ENCODE results near the gene AGA.

The AGA gene

GRCh38 chr4:177404986-177405385 is 37.3 kb downstream of the AGA start:
- H3K36me3 ChIP-seq (replicated peaks; ENCODE audit: insufficient read depth, low read length): no peaks in the 10 kb centered on the region
- H4K20me1 ChIP-seq (ENCODE audit: insufficient read depth, low read length): no peaks in the 10 kb centered on the region
- H3K27me3 ChIP-seq (replicated peaks; ENCODE audit: insufficient read depth, low read length): no peaks in the 10 kb centered on the region
- no peak overlapping the region for H3K9ac ChIP-seq (ENCODE audit: low read length)
- no peak for DNase-seq
- H3F3A ChIP-seq (ENCODE audit: insufficient read depth, low read length): no peaks in the 10 kb centered on the region
- no peaks in the 10 kb centered on the region for H3K9me3 ChIP-seq (replicated peaks; ENCODE audit: insufficient read depth, low read length)
- H3K27ac ChIP-seq (ENCODE audit: low read length): no peak overlapping the region
- TF ChIP-seq, protein P1, sequence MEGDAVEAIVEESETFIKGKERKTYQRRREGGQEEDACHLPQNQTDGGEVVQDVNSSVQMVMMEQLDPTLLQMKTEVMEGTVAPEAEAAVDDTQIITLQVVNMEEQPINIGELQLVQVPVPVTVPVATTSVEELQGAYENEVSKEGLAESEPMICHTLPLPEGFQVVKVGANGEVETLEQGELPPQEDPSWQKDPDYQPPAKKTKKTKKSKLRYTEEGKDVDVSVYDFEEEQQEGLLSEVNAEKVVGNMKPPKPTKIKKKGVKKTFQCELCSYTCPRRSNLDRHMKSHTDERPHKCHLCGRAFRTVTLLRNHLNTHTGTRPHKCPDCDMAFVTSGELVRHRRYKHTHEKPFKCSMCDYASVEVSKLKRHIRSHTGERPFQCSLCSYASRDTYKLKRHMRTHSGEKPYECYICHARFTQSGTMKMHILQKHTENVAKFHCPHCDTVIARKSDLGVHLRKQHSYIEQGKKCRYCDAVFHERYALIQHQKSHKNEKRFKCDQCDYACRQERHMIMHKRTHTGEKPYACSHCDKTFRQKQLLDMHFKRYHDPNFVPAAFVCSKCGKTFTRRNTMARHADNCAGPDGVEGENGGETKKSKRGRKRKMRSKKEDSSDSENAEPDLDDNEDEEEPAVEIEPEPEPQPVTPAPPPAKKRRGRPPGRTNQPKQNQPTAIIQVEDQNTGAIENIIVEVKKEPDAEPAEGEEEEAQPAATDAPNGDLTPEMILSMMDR (IDR thresholded peaks at IDR 0.05; ENCODE audit: low read length): no peak
- TF ChIP-seq EZH2phosphoT487 (IDR thresholded peaks at IDR 0.05; ENCODE audit: low read length) (no peak), EZH2 (optimal IDR thresholded peaks at IDR 0.05; ENCODE audit: low read depth, low read length) (no peak)
- H3K9me2 ChIP-seq (replicated peaks; ENCODE audit: insufficient read depth, low read length): no peaks in the 10 kb centered on the region
- no peak overlapping the region for H3K4me3 ChIP-seq (ENCODE audit: low read length)
- no peak overlapping the region for H3K4me2 ChIP-seq (ENCODE audit: low read depth, low read length)
- no peaks in the 10 kb centered on the region; the same call in 1 of the 2 replicates for H3K4me1 ChIP-seq (ENCODE audit: low read length)
- no peak overlapping the region for H2AFZ ChIP-seq (ENCODE audit: low read length)
- H3K79me2 ChIP-seq (ENCODE audit: low read length): no peaks in the 10 kb centered on the region

DNA sequence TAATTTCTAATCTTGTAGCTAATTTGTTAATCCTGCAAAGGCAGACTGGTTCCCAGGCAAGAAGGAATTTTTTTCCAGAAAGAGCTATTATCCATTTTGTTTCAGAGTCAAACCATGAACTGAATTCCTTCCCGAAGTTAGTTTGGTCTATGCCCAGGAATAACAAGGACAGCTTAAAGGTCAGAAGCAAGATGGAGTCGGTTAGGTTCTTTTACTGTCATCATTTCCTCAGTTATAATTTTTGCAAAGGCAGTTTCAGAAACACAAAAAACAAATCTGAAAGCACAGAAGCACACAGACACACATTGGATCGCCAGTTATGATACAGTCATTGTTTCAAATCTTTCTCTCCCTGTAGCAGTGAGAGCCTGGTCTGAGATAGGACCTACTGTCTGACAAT is 37.9 kb downstream of the AGA start:
- no peaks in the 10 kb centered on the region for H4K20me1 ChIP-seq (ENCODE audit: insufficient read depth, low read length)
- H3K4me2 ChIP-seq (ENCODE audit: low read depth, low read length): no peak overlapping the region
- no peaks in the 10 kb centered on the region for H3K9me3 ChIP-seq (replicated peaks; ENCODE audit: insufficient read depth, low read length)
- no peaks in the 10 kb centered on the region for H3K27me3 ChIP-seq (replicated peaks; ENCODE audit: insufficient read depth, low read length)
- no peak overlapping the region for H2AFZ ChIP-seq (ENCODE audit: low read length)
- H3K79me2 ChIP-seq (ENCODE audit: low read length): no peaks in the 10 kb centered on the region
- no peaks in the 10 kb centered on the region for H3F3A ChIP-seq (ENCODE audit: insufficient read depth, low read length)
- no peak overlapping the region for H3K27ac ChIP-seq (ENCODE audit: low read length)
- no peaks in the 10 kb centered on the region; the same call in 1 of the 2 replicates for H3K4me1 ChIP-seq (ENCODE audit: low read length)
- TF ChIP-seq EZH2 (optimal IDR thresholded peaks at IDR 0.05; ENCODE audit: low read depth, low read length) (no peak), EZH2phosphoT487 (IDR thresholded peaks at IDR 0.05; ENCODE audit: low read length) (no peak)
- TF ChIP-seq, protein P1 (IDR thresholded peaks at IDR 0.05; ENCODE audit: low read length): no peak
- H3K9ac ChIP-seq (ENCODE audit: low read length): no peak overlapping the region
- H3K4me3 ChIP-seq (ENCODE audit: low read length): no peak overlapping the region
- no peaks in the 10 kb centered on the region for H3K36me3 ChIP-seq (replicated peaks; ENCODE audit: insufficient read depth, low read length)
- H3K9me2 ChIP-seq (replicated peaks; ENCODE audit: insufficient read depth, low read length): no peaks in the 10 kb centered on the region
- no peak for DNase-seq

GRCh38 chr4:177403746-177404145 is 38.5 kb downstream of the AGA start:
- no peaks in the 10 kb centered on the region; the same call in 1 of the 2 replicates for H3K4me1 ChIP-seq (ENCODE audit: low read length)
- H3F3A ChIP-seq (ENCODE audit: insufficient read depth, low read length): no peaks in the 10 kb centered on the region
- H3K9me3 ChIP-seq (replicated peaks; ENCODE audit: insufficient read depth, low read length): no peaks in the 10 kb centered on the region
- no peak overlapping the region for H3K27ac ChIP-seq (ENCODE audit: low read length)
- H3K27me3 ChIP-seq (replicated peaks; ENCODE audit: insufficient read depth, low read length): no peaks in the 10 kb centered on the region
- no peaks in the 10 kb centered on the region for H3K9me2 ChIP-seq (replicated peaks; ENCODE audit: insufficient read depth, low read length)
- H3K9ac ChIP-seq (ENCODE audit: low read length): no peak overlapping the region
- no peaks in the 10 kb centered on the region for H4K20me1 ChIP-seq (ENCODE audit: insufficient read depth, low read length)
- H3K4me2 ChIP-seq (ENCODE audit: low read depth, low read length): no peak overlapping the region
- no peak overlapping the region for H3K4me3 ChIP-seq (ENCODE audit: low read length)
- TF ChIP-seq EZH2phosphoT487 (IDR thresholded peaks at IDR 0.05; ENCODE audit: low read length) (no peak), EZH2 (optimal IDR thresholded peaks at IDR 0.05; ENCODE audit: low read depth, low read length) (no peak)
- TF ChIP-seq, protein P1 (IDR thresholded peaks at IDR 0.05; ENCODE audit: low read length): no peak
- DNase-seq: no peak
- no peaks in the 10 kb centered on the region for H3K36me3 ChIP-seq (replicated peaks; ENCODE audit: insufficient read depth, low read length)
- H2AFZ ChIP-seq (ENCODE audit: low read length): no peak overlapping the region
- H3K79me2 ChIP-seq (ENCODE audit: low read length): no peaks in the 10 kb centered on the region
